ENCODE data around the gene CLPTM1. TPM values are rescaled to one million over a fixed set of nuclear protein-coding genes. Genes with fewer than 3 reads are reported as not detected.

CLPTM1 gene
- total and polyA plus RNA-seq, 2 of the 8 experiments (the other 6 are each of a cell fraction or from before 2014, with no cell fraction given) = 84.8 to 108 TPM

GRCh38 chr19:44954649-44955504, at the start of gene CLPTM1 (continued):
- no peak for TF ChIP-seq SIRT6 (IDR thresholded peaks at IDR 0.05; ENCODE audit: low read length)
- TF ChIP-seq RBBP5 (IDR thresholded peaks at IDR 0.05; ENCODE audit: borderline replicate concordance, low read depth, low read length) = 0 out of 2 replicates have a peak, but pooled peaks have one; percentile 37
- TF ChIP-seq SP1 (IDR thresholded peaks at IDR 0.05; ENCODE audit: low read depth, low read length) = peak; percentile 42; the same call in 1 of the 2 replicates
- peak; percentile 79 for TF ChIP-seq TAF1 (IDR thresholded peaks at IDR 0.05; ENCODE audit: low read depth, low read length)
- TF ChIP-seq ASH2L (IDR thresholded peaks at IDR 0.05; ENCODE audit: low read length) = peak; percentile 73
- TF ChIP-seq CEBPB (IDR thresholded peaks at IDR 0.05; ENCODE audit: low read depth, low read length) = peak; percentile 57; the same call in 1 of the 2 replicates
- no peak for TF ChIP-seq KDM1A (IDR thresholded peaks at IDR 0.05; ENCODE audit: borderline replicate concordance, low read length)
- TF ChIP-seq GABPA (IDR thresholded peaks at IDR 0.05; ENCODE audit: borderline replicate concordance, insufficient read depth, low read length) = peak; percentile 59; the same call in 1 of the 2 replicates
- peak; percentile 87 for TF ChIP-seq YY1 (IDR thresholded peaks at IDR 0.05; ENCODE audit: low read depth, low read length)
- peak; percentile 83 for TF ChIP-seq BRCA1 (IDR thresholded peaks at IDR 0.05; ENCODE audit: low read depth, low read length)
- TF ChIP-seq POLR2AphosphoS5 (IDR thresholded peaks at IDR 0.05; ENCODE audit: low read depth, low read length) = peak; percentile 95
- TF ChIP-seq KDM4A (IDR thresholded peaks at IDR 0.05; ENCODE audit: low read depth, low read length, severe bottlenecking) = peak; percentile 30
- TF ChIP-seq BCL11A (IDR thresholded peaks at IDR 0.05; ENCODE audit: low read depth in 2 of 2, low read length in 2 of 2) = no peak
- peak; percentile 85 for TF ChIP-seq CREB1 (IDR thresholded peaks at IDR 0.05)
- TF ChIP-seq SP4 (IDR thresholded peaks at IDR 0.05; ENCODE audit: low read length) = peak; percentile 89; the same call in 1 of the 2 replicates
- TF ChIP-seq CHD2 (IDR thresholded peaks at IDR 0.05; ENCODE audit: low read length) = peak; percentile 95
- TF ChIP-seq TBP (IDR thresholded peaks at IDR 0.05; ENCODE audit: low read depth, low read length) = peak; percentile 70; the same call in 1 of the 2 replicates
- TF ChIP-seq JUND (IDR thresholded peaks at IDR 0.05; ENCODE audit: low read length) = no peak
- TF ChIP-seq RFX5 (IDR thresholded peaks at IDR 0.05; ENCODE audit: borderline replicate concordance, low read depth, low read length) = peak; percentile 53; the same call in 1 of the 2 replicates
- peak; percentile 62 for TF ChIP-seq KDM5A (IDR thresholded peaks at IDR 0.05; ENCODE audit: low read length)
- TF ChIP-seq TEAD4 (IDR thresholded peaks at IDR 0.05; ENCODE audit: low read depth, low read length) = no peak
- peak; percentile 84 to 89; a peak in 2 of 4 replicates for TF ChIP-seq SIN3A (conservative IDR thresholded peaks at IDR 0.05 in 1 of 2, IDR thresholded peaks at IDR 0.05 in 1 of 2; ENCODE audit: low read depth in 1 of 2, low read length in 2 of 2)
- no peak for TF ChIP-seq ZNF274 (IDR thresholded peaks at IDR 0.05; ENCODE audit: borderline replicate concordance, extremely low read depth, low read length)
- peak in 1 of 2 experiments; percentile 28; a peak in 1 of 4 replicates for TF ChIP-seq HDAC2 (IDR thresholded peaks at IDR 0.05; ENCODE audit: borderline replicate concordance in 1 of 2, low read depth in 2 of 2, low read length in 2 of 2)
- peak; percentile 78 for TF ChIP-seq SAP30 (IDR thresholded peaks at IDR 0.05; ENCODE audit: insufficient read depth, insufficient replicate concordance, low read length)
